ENCODE data around the gene TEX38. TPM values are rescaled to one million over a fixed set of nuclear protein-coding genes. Genes with fewer than 3 reads are reported as not detected.

TEX38 gene
- total RNA-seq, 4 donors from 2014 or later, result not detected

DNA sequence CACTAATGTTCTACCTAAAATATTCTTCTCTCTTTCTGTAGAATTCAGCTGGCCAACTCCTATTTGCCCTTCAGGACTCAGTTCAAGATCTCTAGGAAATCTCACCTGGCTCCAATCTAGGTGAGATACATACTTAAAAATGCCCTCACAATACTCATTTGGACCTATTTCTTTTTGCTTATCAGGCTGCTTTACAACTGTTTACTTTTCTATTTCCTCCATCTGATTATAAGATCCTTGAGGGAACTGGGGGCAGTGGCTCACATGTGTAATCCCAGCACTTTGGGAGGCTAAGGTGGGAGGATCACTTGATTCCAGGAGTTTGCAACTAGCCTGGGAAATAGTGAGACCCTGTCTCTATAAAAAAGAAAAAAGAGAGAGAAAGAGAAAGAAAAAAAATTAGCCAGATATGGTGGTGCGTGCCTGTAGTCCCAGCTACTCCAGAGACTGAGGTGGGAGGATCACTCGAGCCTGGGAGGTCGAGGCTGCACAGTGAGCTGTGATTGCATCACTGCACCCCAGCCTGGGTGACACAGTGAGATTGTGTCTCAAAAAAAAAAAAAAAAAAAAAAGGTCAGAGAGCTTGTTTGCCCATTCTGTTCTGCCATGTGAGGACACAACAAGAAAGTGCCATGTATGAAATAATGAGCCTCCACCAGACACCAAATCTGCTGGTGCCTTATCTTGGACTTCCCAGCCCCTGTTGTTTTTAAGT is 32.4 kb downstream of the TEX38 start:
- TF ChIP-seq, protein P1, sequence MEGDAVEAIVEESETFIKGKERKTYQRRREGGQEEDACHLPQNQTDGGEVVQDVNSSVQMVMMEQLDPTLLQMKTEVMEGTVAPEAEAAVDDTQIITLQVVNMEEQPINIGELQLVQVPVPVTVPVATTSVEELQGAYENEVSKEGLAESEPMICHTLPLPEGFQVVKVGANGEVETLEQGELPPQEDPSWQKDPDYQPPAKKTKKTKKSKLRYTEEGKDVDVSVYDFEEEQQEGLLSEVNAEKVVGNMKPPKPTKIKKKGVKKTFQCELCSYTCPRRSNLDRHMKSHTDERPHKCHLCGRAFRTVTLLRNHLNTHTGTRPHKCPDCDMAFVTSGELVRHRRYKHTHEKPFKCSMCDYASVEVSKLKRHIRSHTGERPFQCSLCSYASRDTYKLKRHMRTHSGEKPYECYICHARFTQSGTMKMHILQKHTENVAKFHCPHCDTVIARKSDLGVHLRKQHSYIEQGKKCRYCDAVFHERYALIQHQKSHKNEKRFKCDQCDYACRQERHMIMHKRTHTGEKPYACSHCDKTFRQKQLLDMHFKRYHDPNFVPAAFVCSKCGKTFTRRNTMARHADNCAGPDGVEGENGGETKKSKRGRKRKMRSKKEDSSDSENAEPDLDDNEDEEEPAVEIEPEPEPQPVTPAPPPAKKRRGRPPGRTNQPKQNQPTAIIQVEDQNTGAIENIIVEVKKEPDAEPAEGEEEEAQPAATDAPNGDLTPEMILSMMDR (IDR thresholded peaks at IDR 0.05), result no peak
- no peak for TF ChIP-seq POLR2A (IDR thresholded peaks at IDR 0.05)
- H3K36me3 ChIP-seq, result peaks cover 0 to 97% (median 25%) of the 10 kb centered on the region in 3 donors
- intact Hi-C loops (cut with DNase I), result no loop called here
- H3K9me3 ChIP-seq, result no peaks in the 10 kb centered on the region
- H3K4me3 ChIP-seq, result no peak overlapping the region
- WGBS, 2 donors, result 89 to 96% methylated on average over 3 of the region's 3 CpGs
- no peaks in the 10 kb centered on the region for H3K27me3 ChIP-seq
- no peak for DNase-seq
- H3K27ac ChIP-seq, result no peak overlapping the region
- no peaks in the 10 kb centered on the region for H3K4me1 ChIP-seq

DNA sequence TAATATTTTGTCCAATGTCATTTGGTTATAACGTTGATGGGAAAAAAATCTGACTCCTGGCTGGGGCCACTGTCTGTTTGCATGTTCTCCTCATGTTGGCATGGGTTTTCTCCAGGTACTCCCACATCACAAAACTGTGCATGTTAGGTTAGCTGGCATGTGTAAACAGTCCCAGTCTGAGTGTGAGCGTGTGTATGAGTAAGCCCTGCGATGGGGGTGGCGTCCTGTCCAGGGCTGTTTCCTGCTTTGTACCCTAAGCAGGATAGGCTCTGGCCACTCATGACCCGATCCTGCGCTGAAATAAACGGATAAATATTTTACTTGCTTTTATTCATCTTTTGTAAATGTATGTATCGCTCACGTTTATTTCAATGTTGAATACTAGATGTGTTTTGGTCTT is 33.8 kb downstream of the TEX38 start:
- Histone ChIP-seq H3K4me3 (no peak overlapping the region), H3K36me3 (peaks cover 0 to 98% (median 25%) of the 10 kb centered on the region in 3 donors), H3K4me1 (no peaks in the 10 kb centered on the region), H3K27ac (no peak overlapping the region), H3K27me3 (no peaks in the 10 kb centered on the region), H3K9me3 (no peaks in the 10 kb centered on the region)
- WGBS, 2 donors, result 66 to 68% methylated on average over 9 of the region's 9 CpGs
- intact Hi-C loops (cut with DNase I), result no loop called here
- DNase-seq, result no peak
- no peak for TF ChIP-seq POLR2A (IDR thresholded peaks at IDR 0.05)
- TF ChIP-seq, protein P1 (IDR thresholded peaks at IDR 0.05), result no peak

DNA sequence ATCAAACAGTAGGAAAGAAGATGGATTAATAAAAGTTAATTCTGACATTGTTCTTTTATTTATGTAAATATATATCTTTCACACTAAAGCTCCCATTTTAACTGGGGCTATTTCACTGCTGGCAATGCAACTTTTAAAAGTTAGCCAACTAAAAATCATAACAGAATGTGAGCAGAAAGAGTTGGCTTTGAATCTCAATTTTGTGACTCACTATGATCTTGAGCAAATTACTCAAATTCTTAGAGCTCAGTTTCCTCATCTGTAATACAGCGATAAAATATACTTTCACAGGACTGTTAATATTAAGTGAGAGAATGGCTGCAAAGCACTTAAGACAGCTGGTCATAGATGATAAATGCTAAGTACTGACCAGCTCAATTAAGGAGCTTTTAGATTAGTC is 36.5 kb downstream of the TEX38 start:
- H3K9me3 ChIP-seq, result no peaks in the 10 kb centered on the region
- no peak for TF ChIP-seq POLR2A (IDR thresholded peaks at IDR 0.05)
- TF ChIP-seq, protein P1 (IDR thresholded peaks at IDR 0.05), result no peak
- no peak for DNase-seq
- peaks cover 0 to 2% (median 0%) of the 10 kb centered on the region in 3 donors for H3K4me1 ChIP-seq
- intact Hi-C loops (cut with DNase I), result no loop called here
- H3K4me3 ChIP-seq, result no peak overlapping the region
- 66 to 78% methylated on average over 1 of the region's 1 CpG for WGBS, 2 donors
- no peak overlapping the region for H3K27ac ChIP-seq
- H3K27me3 ChIP-seq, result no peaks in the 10 kb centered on the region
- peaks cover 0 to 100% (median 25%) of the 10 kb centered on the region in 3 donors for H3K36me3 ChIP-seq

DNA sequence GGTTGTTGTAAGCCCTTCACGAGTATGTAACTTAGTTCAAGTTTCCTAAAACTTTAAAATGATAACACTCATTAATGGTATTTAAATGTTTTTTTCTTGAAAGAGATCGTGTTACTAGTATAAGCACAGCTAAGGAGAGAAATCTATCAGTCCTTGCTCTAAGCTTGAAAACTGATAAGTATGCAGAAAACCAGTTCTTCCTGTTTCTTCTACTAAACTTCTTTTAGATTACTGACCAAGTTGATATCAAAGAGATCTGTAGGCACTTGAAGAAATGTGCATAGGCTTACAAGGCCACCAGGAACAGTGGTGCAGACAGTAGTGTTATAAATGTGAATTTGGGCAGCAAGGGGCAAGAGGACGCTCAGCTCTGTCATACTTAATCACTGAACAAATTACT is 43.3 kb downstream of the TEX38 start:
- DNase-seq, result no peak
- peaks cover 0 to 65% (median 0%) of the 10 kb centered on the region in 3 donors for H3K36me3 ChIP-seq
- H3K4me1 ChIP-seq, result peaks cover 14 to 63% (median 26%) of the 10 kb centered on the region in 3 donors

DNA sequence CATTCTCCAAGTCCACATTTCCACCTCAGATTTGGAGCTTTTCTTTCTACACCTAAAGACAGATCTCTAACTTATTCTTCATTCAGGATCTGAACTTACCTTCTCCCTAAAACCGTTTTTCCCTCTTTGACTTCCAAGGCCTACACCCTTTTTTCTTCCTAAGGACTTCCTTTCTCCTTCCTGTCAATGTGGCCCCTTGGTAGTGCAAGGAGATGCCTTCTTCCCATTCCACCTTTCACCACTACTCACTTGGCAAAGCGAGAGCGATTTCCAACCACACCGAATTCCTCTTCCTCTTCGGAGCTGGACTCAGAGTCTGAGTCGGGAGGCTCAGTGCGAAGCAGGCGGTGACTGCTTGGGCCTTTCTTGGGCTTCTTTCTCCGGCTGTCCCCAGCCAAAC is 46.0 kb downstream of the TEX38 start:
- Histone ChIP-seq H3K27ac (peak overlapping the region in 3 of 4 donors; percentile 90 to 94 (median 93)), H3K36me3 (peaks cover 0 to 39% (median 0%) of the 10 kb centered on the region in 3 donors), H3K27me3 (no peaks in the 10 kb centered on the region), H3K4me3 (peak overlapping the region; percentile 63 to 98 (median 78)), H3K9me3 (no peaks in the 10 kb centered on the region), H3K4me1 (peaks cover 14 to 72% (median 27%) of the 10 kb centered on the region in 3 donors)
- intact Hi-C loops (cut with DNase I), result no loop called here
- TF ChIP-seq, protein P1 (IDR thresholded peaks at IDR 0.05), result no peak
- no peak for TF ChIP-seq POLR2A (IDR thresholded peaks at IDR 0.05)
- 60 to 73% methylated on average over 9 of the region's 9 CpGs for WGBS, 2 donors
- DNase-seq, result no peak

More for the DNA sequence above, 43.3 kb downstream of the TEX38 start:
- TF ChIP-seq, protein P1 (IDR thresholded peaks at IDR 0.05), result no peak
- no peak for TF ChIP-seq POLR2A (IDR thresholded peaks at IDR 0.05)
- H3K27me3 ChIP-seq, result no peaks in the 10 kb centered on the region
- H3K4me3 ChIP-seq, result no peak overlapping the region
- intact Hi-C loops (cut with DNase I), result no loop called here
- no peaks in the 10 kb centered on the region for H3K9me3 ChIP-seq
- no peak overlapping the region for H3K27ac ChIP-seq
- WGBS, 2 donors, result 46 to 65% methylated on average over 3 of the region's 3 CpGs
